Keratinocyte (primary cell): ENCODE data around the gene ASIC2. TPM values are rescaled to one million over a fixed set of nuclear protein-coding genes. Genes with fewer than 3 reads are reported as not detected.

Experiments
- DNase-seq: peaks from one replicate; pipeline ENCODE4 v3.0.0-alpha.2; 2011; ENCODE audit warnings: low read depth, missing footprints, low spot score
- FAIRE-seq: peaks from 2 replicates; lab custom pipeline; 2011; peaks lifted over from hg19 to GRCh38; lab: Jason Lieb, UNC
- H2AFZ ChIP-seq: 2 replicates; pipeline ENCODE4 v1.6.0; 2012; ENCODE audit warnings: low read length, control low read depth, inconsistent platforms; ENCODE audit not compliant: control insufficient read depth
- H3K27ac ChIP-seq: 2 replicates; pipeline ENCODE4 v1.5.1; 2011; ENCODE audit warnings: low read length; ENCODE audit not compliant: control insufficient read depth, insufficient read depth
- H3K27me3 ChIP-seq: 3 replicates; pipeline ENCODE4 v1.6.0; 2011; ENCODE audit warnings: low read length; ENCODE audit not compliant: control insufficient read depth, insufficient read depth; ENCODE audit errors: extremely low read depth
- H3K36me3 ChIP-seq, 2 experiments: 2 replicates in 1 of 2; 3 replicates in 1 of 2; pipeline ENCODE4 v1.5.1; 2011; ENCODE audit warnings: low read length in 2 of 2, mild to moderate bottlenecking in 1 of 2; ENCODE audit not compliant: control insufficient read depth in 2 of 2, insufficient read depth in 2 of 2; ENCODE audit errors: extremely low read depth in 1 of 2
- H3K4me1 ChIP-seq: 3 replicates; pipeline ENCODE4 v1.5.1; 2011; ENCODE audit warnings: low read length; ENCODE audit not compliant: control insufficient read depth, insufficient read depth; ENCODE audit errors: extremely low read depth
- H3K4me2 ChIP-seq: 3 replicates; pipeline ENCODE4 v1.6.0; 2011; ENCODE audit warnings: low read depth, low read length; ENCODE audit not compliant: control insufficient read depth, insufficient read depth; ENCODE audit errors: extremely low read depth
- H3K4me3 ChIP-seq, 3 experiments: fragments of 200-600 bp in 1 of 3; sonication (generic) in 1 of 3; 2 replicates in 2 of 3; 3 replicates in 1 of 3; pipeline ENCODE4 v1.5.1; 2011 to 2016; ENCODE audit warnings: low read length in 3 of 3, mild to moderate bottlenecking in 3 of 3, control low read depth in 2 of 3, inconsistent platforms in 1 of 3, low read depth in 1 of 3, mixed read lengths in 1 of 3, mixed run types in 1 of 3, moderate library complexity in 1 of 3; ENCODE audit not compliant: control insufficient read depth in 2 of 3, insufficient read depth in 2 of 3; ENCODE audit errors: extremely low read depth in 1 of 3
- H3K79me2 ChIP-seq: 2 replicates; pipeline ENCODE4 v1.6.0; 2012; ENCODE audit warnings: low read length; ENCODE audit not compliant: control insufficient read depth, insufficient read depth
- H3K9ac ChIP-seq: 3 replicates; pipeline ENCODE4 v1.6.0; 2011; ENCODE audit warnings: low read length; ENCODE audit not compliant: control insufficient read depth, insufficient read depth; ENCODE audit errors: extremely low read depth
- H3K9me1 ChIP-seq: 3 replicates; pipeline ENCODE4 v1.6.0; 2011; ENCODE audit warnings: low read length; ENCODE audit not compliant: control insufficient read depth, insufficient read depth; ENCODE audit errors: extremely low read depth
- H3K9me3 ChIP-seq: 2 replicates; pipeline ENCODE4 v1.5.1; 2012; ENCODE audit warnings: low read depth, low read length; ENCODE audit not compliant: control insufficient read depth
- H4K20me1 ChIP-seq: 3 replicates; pipeline ENCODE4 v1.6.0; 2011; ENCODE audit warnings: low read length; ENCODE audit not compliant: control insufficient read depth, insufficient read depth; ENCODE audit errors: extremely low read depth
- EZH2 ChIP-seq: IDR thresholded peaks from one replicate; pipeline ENCODE4 v1.6.1; 2012; ENCODE audit warnings: inconsistent platforms, mild to moderate bottlenecking, low read length, moderate library complexity
- dilution Hi-C: fragments of 300-500 bp; cut with MboI; formaldehyde crosslinking; loops from one replicate; pipeline ENCODE4 v1.7.0; 2020; ENCODE audit warnings: low sequenced_read_pairs; ENCODE audit not compliant: extremely low pct_ligation_motif_present
- polyA plus RNA-seq, 5 experiments: library from polyadenylated mRNA; depleted of rRNA in 3 of 5; stranded (reverse) in 3 of 5; stranded (forward) in 1 of 5; unstranded in 1 of 5; fragments of >200 nt; gene quantifications; 1 replicate in 1 of 5; 2 replicates in 3 of 5; 3 replicates in 1 of 5; pipeline versions ENCODE4 v1.2.1 to v1.2.3, GENCODE V29; 2011 to 2012; ENCODE audit warnings: missing spikeins in 2 of 5, low read depth in 1 of 5, low replicate concordance in 1 of 5
- TF ChIP-seq, protein P1 (sequence below), 3 experiments: IDR thresholded peaks in 1 of 3; conservative IDR thresholded peaks in 1 of 3; optimal IDR thresholded peaks in 1 of 3; 2 replicates in 2 of 3; 3 replicates in 1 of 3; pipeline versions ENCODE3 to v1.5.1; 2011; ENCODE audit warnings: low read length in 3 of 3, mild to moderate bottlenecking in 3 of 3, moderate library complexity in 2 of 3, control low read depth in 1 of 3, inconsistent platforms in 1 of 3; ENCODE audit not compliant: insufficient read depth in 2 of 3; ENCODE audit errors: extremely low read depth in 1 of 3

The ASIC2 gene
- polyA plus RNA-seq, 1 donor (not counting 4 experiments of a cell fraction or from before 2014, with no cell fraction given): not detected

DNA sequence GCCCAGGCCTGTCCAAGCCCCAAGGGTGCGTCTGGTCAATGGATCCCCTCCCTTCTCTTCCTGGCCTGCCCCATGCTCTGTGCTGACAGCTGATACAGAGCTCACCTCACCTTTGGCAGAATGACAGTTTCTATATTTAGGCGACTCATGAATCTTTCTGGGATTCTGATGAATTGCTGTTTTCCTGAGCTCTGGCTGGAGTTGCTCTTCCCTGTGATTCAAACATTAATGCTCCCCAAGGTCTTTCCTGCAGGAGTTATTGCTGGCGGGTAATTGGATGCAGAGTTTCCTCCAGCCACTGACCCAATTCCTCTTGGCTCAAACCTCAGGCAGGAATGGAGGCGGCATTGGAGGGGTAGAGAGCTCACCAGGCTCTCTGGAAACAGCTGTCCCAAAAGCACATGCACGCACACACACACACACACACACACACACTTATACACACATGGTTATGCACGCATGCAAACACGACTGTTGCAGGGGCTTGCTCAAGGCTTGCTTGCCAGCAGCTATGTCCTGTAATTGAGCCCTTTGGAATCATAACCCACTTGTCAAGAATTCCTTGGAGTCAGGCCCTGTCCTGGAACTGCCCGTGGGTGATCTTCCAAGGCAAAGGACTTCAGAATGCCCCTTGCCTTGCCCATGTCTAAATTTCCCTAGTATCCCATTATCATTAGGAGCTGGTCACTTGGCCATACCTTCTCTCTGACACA is 128.8 kb downstream of the ASIC2 start:
- peaks cover 20% of the 10 kb centered on the region for H3K4me1 ChIP-seq
- no peaks in the 10 kb centered on the region for H4K20me1 ChIP-seq
- no peak overlapping the region for H3K9ac ChIP-seq
- TF ChIP-seq EZH2: no peak
- TF ChIP-seq, protein P1, sequence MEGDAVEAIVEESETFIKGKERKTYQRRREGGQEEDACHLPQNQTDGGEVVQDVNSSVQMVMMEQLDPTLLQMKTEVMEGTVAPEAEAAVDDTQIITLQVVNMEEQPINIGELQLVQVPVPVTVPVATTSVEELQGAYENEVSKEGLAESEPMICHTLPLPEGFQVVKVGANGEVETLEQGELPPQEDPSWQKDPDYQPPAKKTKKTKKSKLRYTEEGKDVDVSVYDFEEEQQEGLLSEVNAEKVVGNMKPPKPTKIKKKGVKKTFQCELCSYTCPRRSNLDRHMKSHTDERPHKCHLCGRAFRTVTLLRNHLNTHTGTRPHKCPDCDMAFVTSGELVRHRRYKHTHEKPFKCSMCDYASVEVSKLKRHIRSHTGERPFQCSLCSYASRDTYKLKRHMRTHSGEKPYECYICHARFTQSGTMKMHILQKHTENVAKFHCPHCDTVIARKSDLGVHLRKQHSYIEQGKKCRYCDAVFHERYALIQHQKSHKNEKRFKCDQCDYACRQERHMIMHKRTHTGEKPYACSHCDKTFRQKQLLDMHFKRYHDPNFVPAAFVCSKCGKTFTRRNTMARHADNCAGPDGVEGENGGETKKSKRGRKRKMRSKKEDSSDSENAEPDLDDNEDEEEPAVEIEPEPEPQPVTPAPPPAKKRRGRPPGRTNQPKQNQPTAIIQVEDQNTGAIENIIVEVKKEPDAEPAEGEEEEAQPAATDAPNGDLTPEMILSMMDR (optimal IDR thresholded peaks at IDR 0.05 in 1 of 3, IDR thresholded peaks at IDR 0.05 in 1 of 3, conservative IDR thresholded peaks at IDR 0.05 in 1 of 3; ENCODE audit: extremely low read depth in 1 of 3, insufficient read depth in 2 of 3, low read length in 3 of 3): no peak
- FAIRE-seq (peak; percentile 41), DNase-seq (no peak)
- no peak overlapping the region for H3K4me3 ChIP-seq
- no peaks in the 10 kb centered on the region for H3K27me3 ChIP-seq
- no peaks in the 10 kb centered on the region for H3K9me3 ChIP-seq
- peaks cover 4% of the 10 kb centered on the region for H3K9me1 ChIP-seq
- no peaks in the 10 kb centered on the region for H3K36me3 ChIP-seq
- H3K4me2 ChIP-seq: peak overlapping the region; percentile 42
- no peak overlapping the region for H3K27ac ChIP-seq
- no peaks in the 10 kb centered on the region for H3K79me2 ChIP-seq
- dilution Hi-C loops: no loop called here
- no peak overlapping the region for H2AFZ ChIP-seq

DNA sequence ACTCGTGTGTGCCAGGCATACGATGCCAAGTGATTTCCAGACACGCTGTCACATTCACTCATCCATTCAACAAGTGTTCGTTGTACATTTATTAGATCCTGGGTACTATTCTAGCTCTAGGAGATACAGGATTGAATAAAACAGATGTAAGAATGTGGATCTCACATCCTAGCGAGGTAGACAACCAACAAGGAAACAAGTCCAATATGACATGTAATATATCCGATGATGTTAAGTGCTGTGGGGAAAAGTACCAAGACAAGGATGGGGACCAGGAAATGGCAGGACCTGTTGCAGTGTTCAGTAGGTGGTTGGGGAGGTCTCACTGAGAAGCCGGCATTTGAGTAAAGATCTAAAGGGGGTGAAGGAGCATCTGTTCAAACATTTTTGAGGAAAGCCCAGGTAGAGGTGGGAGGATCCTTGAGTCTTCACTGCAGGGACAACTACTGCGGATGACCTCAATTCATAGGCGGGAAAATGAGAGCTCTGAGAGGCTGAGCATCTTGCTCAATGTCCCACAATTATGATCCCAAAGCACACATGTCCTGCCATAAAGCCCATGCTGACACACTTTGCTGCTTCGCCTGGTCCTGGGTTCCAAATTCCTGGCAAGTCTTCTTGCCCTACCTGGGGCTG is 129.4 kb downstream of the ASIC2 start:
- Histone ChIP-seq H3K27me3 (no peaks in the 10 kb centered on the region), H3K27ac (no peak overlapping the region), H3K4me3 (no peak overlapping the region), H3K4me2 (peak overlapping the region; percentile 42), H3K9me3 (no peaks in the 10 kb centered on the region), H3K9ac (no peak overlapping the region), H3K9me1 (peaks cover 4% of the 10 kb centered on the region), H3K79me2 (no peaks in the 10 kb centered on the region), H3K36me3 (no peaks in the 10 kb centered on the region), H4K20me1 (no peaks in the 10 kb centered on the region), H2AFZ (no peak overlapping the region), H3K4me1 (peaks cover 19% of the 10 kb centered on the region)
- FAIRE-seq: peak; percentile 98
- peak; percentile 78 for DNase-seq
- TF ChIP-seq EZH2: no peak
- TF ChIP-seq, protein P1 (optimal IDR thresholded peaks at IDR 0.05 in 1 of 3, IDR thresholded peaks at IDR 0.05 in 1 of 3, conservative IDR thresholded peaks at IDR 0.05 in 1 of 3; ENCODE audit: extremely low read depth in 1 of 3, insufficient read depth in 2 of 3, low read length in 3 of 3): no peak
- dilution Hi-C loops: no loop called here
